ENCODE results near the gene XPC. TPM values are rescaled to one million over a fixed set of nuclear protein-coding genes. Genes with fewer than 3 reads are reported as not detected.
A peak's percentile ranks its signal among the peaks of the same experiment; 100 is the strongest.

Gene XPC
- total and polyA plus RNA-seq, 3 experiments from 2014 or later: 38.8 to 44.0 (median 38.9) TPM

DNA sequence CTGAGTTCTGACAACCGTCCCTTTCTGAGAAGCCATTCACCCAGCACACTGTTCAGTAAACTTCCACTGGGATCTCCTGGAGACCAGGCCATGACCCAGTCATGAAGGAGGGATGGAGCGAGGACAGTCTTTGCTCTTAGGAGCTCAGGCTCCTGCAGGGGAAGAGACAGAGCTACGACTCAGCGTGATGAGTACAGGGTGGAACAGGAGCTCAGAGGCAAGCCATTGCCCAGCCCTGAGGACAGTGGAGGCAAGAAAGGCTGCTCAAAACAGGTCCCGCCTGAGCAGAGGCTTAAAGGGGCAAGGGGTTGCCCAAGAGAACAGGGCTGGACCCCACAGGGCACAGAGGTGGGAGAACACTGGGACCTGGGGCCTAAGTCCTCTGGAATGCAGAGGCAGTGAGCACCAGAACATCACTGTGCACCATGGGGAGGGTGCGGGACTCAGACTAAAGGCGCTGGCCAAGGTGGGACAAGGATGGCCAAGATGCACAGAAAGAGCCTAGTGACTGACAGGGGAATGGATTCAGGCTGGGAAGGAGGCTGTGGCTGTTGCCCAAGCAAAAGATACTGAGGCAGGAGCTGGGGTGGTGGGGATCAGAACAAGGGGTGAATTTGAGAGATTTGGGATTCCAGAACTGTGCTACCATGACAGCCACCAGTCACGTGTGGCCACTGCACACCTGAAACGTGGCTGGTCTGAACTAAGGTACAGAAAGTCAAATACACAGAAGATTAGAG is 27.7 kb downstream of the XPC start:
- peak overlapping the region; percentile 56 to 88 (median 82) for H3K27ac Mint-ChIP-seq
- Histone ChIP-seq H3K4me1 (ENCODE audit: insufficient read depth, low read length) (peaks cover 1% of the 10 kb centered on the region), H3K4me3 (ENCODE audit: low read length) (no peak overlapping the region), H3K27ac (ENCODE audit: low read depth, low read length) (no peak overlapping the region), H3K36me3 (ENCODE audit: insufficient read depth, low read length) (peaks cover 32% of the 10 kb centered on the region), H3K27me3 (ENCODE audit: insufficient read depth, low read length, poor library complexity, severe bottlenecking) (no peaks in the 10 kb centered on the region), H3K9me3 (ENCODE audit: low read length) (no peaks in the 10 kb centered on the region)
- peaks cover 0 to 85% (median 19%) of the 10 kb centered on the region in 3 donors for H3K36me3 Mint-ChIP-seq
- no peak overlapping the region for H3K4me3 Mint-ChIP-seq
- H3K27me3 Mint-ChIP-seq: peaks cover 0 to 2% of the 10 kb centered on the region in 2 donors
- POLR2A ChIA-PET: no interaction called here
- peaks cover 10 to 18% (median 14%) of the 10 kb centered on the region in 3 donors for H3K4me1 Mint-ChIP-seq
- CTCF ChIA-PET: no interaction called here
- no peak for DNase-seq
- H3K9me3 Mint-ChIP-seq: no peaks in the 10 kb centered on the region

DNA sequence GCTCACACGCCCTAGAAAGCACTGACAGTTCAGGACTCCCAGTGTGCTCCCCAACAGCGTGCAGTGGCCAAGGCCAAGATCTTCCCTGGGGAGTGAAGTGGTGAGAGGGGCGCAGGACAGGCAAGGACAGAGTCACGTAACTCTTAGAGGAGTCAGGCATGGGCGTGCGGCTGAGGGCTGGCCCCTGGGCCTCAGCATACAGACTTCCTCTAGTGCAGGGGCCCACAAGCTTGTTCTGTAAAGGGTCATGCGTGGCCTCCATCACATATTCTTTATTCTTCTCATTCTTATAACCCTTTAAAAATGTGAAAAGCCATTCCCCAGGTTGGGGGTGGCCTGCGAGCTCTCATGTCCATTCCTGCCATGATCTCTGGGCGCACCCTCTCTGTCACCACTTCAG is 28.3 kb downstream of the XPC start:
- Histone ChIP-seq H3K36me3 (ENCODE audit: insufficient read depth, low read length) (peaks cover 36% of the 10 kb centered on the region), H3K4me1 (ENCODE audit: insufficient read depth, low read length) (peaks cover 7% of the 10 kb centered on the region), H3K9me3 (ENCODE audit: low read length) (no peaks in the 10 kb centered on the region), H3K4me3 (ENCODE audit: low read length) (no peak overlapping the region), H3K27me3 (ENCODE audit: insufficient read depth, low read length, poor library complexity, severe bottlenecking) (no peaks in the 10 kb centered on the region), H3K27ac (ENCODE audit: low read depth, low read length) (no peak overlapping the region)
- DNase-seq: no peak
- ChIA-PET POLR2A (no interaction called here), CTCF (no interaction called here)
- H3K27me3 Mint-ChIP-seq: peaks cover 0 to 2% of the 10 kb centered on the region in 2 donors
- H3K4me3 Mint-ChIP-seq: no peak overlapping the region
- H3K4me1 Mint-ChIP-seq: peaks cover 16 to 22% (median 17%) of the 10 kb centered on the region in 3 donors
- peak overlapping the region in 7 of 8 donors; percentile 56 to 88 (median 80) for H3K27ac Mint-ChIP-seq
- no peaks in the 10 kb centered on the region for H3K9me3 Mint-ChIP-seq
- peaks cover 0 to 89% (median 20%) of the 10 kb centered on the region in 3 donors for H3K36me3 Mint-ChIP-seq

DNA sequence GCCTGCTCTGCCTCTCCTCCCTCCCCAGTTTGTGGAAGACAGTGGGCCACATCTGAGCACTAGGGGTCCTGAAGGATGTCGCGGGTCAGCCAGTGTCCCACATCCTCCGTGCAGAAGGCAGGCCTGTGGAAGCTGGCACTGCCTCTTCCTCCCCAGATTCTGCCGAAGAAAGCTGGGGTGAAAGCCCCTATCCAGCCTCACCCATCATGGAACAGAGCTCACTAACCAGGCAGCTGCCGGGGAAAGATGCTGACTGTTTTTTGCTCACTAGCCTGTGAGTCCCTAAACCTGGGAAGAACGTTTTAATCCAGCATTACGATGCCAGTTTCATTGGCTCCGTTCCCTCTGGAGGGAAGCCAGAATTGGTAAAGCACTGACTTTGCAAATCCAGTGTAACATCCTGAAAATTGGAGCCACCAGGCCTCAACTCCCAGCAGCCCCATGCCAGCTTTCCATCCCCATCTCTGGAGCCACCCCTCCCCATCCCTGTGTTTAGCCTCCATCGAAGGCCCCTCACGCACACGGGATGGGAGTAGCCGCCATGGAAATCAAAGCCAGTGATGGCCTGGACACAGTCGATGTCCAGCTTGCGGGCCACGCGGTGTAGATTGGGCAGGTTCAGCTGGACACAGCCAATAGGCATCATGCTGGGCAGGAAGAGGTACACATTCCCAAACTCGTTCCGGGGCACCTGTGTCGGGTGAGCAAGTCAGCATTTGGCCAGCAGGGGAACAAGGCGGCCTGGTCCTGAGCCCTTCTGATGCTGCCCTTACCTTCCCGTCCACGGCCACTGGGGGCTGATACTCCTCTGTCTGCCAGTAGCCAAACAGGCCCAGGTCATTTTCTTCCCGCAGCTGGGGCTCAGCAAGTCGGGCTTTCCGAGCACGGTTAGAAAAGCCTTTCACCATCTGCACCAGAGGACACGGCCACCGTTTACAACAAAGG is 30.1 kb downstream of the XPC start:
- H3K27me3 ChIP-seq (ENCODE audit: insufficient read depth, low read length, poor library complexity, severe bottlenecking): no peaks in the 10 kb centered on the region
- POLR2A ChIA-PET: no interaction called here
- Mint-ChIP-seq H3K36me3 (peaks cover 0 to 79% (median 14%) of the 10 kb centered on the region in 3 donors), H3K9me3 (no peaks in the 10 kb centered on the region), H3K27ac (peak overlapping the region; percentile 73 to 100 (median 98)), H3K27me3 (peaks cover 0 to 2% of the 10 kb centered on the region in 2 donors), H3K4me1 (peaks cover 25 to 33% (median 31%) of the 10 kb centered on the region in 3 donors), H3K4me3 (no peak overlapping the region)
- CTCF ChIA-PET: no interaction called here
- no peaks in the 10 kb centered on the region for H3K9me3 ChIP-seq (ENCODE audit: low read length)
- no peak overlapping the region for H3K4me3 ChIP-seq (ENCODE audit: low read length)
- peaks cover 24% of the 10 kb centered on the region for H3K4me1 ChIP-seq (ENCODE audit: insufficient read depth, low read length)
- peaks cover 30% of the 10 kb centered on the region for H3K36me3 ChIP-seq (ENCODE audit: insufficient read depth, low read length)
- no peak overlapping the region for H3K27ac ChIP-seq (ENCODE audit: low read depth, low read length)
- peak in 1 of 5 donors; percentile 45 for DNase-seq

- no peak overlapping the region for H3K4me3 Mint-ChIP-seq
- ChIA-PET CTCF (interaction anchor here (1.0 kb wide), 1 partner anchor 31 kb away, joined by 3 read pairs; the partner anchor contains the start of genes LSM3 and XPC), POLR2A (no interaction called here)
- Histone ChIP-seq H3K4me3 (ENCODE audit: low read length) (no peak overlapping the region), H3K4me1 (ENCODE audit: insufficient read depth, low read length) (peaks cover 31% of the 10 kb centered on the region), H3K36me3 (ENCODE audit: insufficient read depth, low read length) (peaks cover 25% of the 10 kb centered on the region), H3K27ac (ENCODE audit: low read depth, low read length) (no peak overlapping the region), H3K27me3 (ENCODE audit: insufficient read depth, low read length, poor library complexity, severe bottlenecking) (no peaks in the 10 kb centered on the region), H3K9me3 (ENCODE audit: low read length) (no peaks in the 10 kb centered on the region)
- DNase-seq: peak in 1 of 5 donors; percentile 34
- peak overlapping the region; percentile 73 to 100 (median 100) for H3K27ac Mint-ChIP-seq
- H3K27me3 Mint-ChIP-seq: peaks cover 0 to 2% of the 10 kb centered on the region in 2 donors
- peaks cover 32 to 40% (median 38%) of the 10 kb centered on the region in 3 donors for H3K4me1 Mint-ChIP-seq
- peaks cover 0 to 74% (median 13%) of the 10 kb centered on the region in 3 donors for H3K36me3 Mint-ChIP-seq
- H3K9me3 Mint-ChIP-seq: no peaks in the 10 kb centered on the region
Observed at GRCh38 chr3:14147617-14148016, 30.8 kb downstream of the XPC start.

- DNase-seq: no peak
- no peaks in the 10 kb centered on the region for H3K9me3 Mint-ChIP-seq
- ChIA-PET POLR2A (no interaction called here), CTCF (interaction anchor here (0.8 to 1.0 kb wide), 2 partner anchors 31 to 122 kb away, joined by 3 read pairs; partner anchors contain the start of genes LSM3 and XPC)
- H3K9me3 ChIP-seq (ENCODE audit: low read length): no peaks in the 10 kb centered on the region
- H3K4me3 Mint-ChIP-seq: peak overlapping the region in 1 of 7 donors; percentile 26
- H3K36me3 Mint-ChIP-seq: peaks cover 0 to 74% (median 14%) of the 10 kb centered on the region in 3 donors
- peaks cover 38 to 46% (median 43%) of the 10 kb centered on the region in 3 donors for H3K4me1 Mint-ChIP-seq
- H3K27me3 Mint-ChIP-seq: peaks cover 0 to 2% of the 10 kb centered on the region in 2 donors
- peaks cover 20% of the 10 kb centered on the region for H3K36me3 ChIP-seq (ENCODE audit: insufficient read depth, low read length)
- peaks cover 36% of the 10 kb centered on the region for H3K4me1 ChIP-seq (ENCODE audit: insufficient read depth, low read length)
- no peak overlapping the region for H3K4me3 ChIP-seq (ENCODE audit: low read length)
- H3K27me3 ChIP-seq (ENCODE audit: insufficient read depth, low read length, poor library complexity, severe bottlenecking): no peaks in the 10 kb centered on the region
- H3K27ac ChIP-seq (ENCODE audit: low read depth, low read length): no peak overlapping the region
- H3K27ac Mint-ChIP-seq: peak overlapping the region; percentile 98 to 100 (median 100)
Observed at GRCh38 chr3:14147066-14147435, 31.4 kb downstream of the XPC start.

- Histone ChIP-seq H3K4me3 (ENCODE audit: low read length) (no peak overlapping the region), H3K4me1 (ENCODE audit: insufficient read depth, low read length) (peaks cover 41% of the 10 kb centered on the region), H3K27ac (ENCODE audit: low read depth, low read length) (no peak overlapping the region), H3K9me3 (ENCODE audit: low read length) (no peaks in the 10 kb centered on the region), H3K36me3 (ENCODE audit: insufficient read depth, low read length) (peaks cover 14% of the 10 kb centered on the region), H3K27me3 (ENCODE audit: insufficient read depth, low read length, poor library complexity, severe bottlenecking) (no peaks in the 10 kb centered on the region)
- H3K9me3 Mint-ChIP-seq: no peaks in the 10 kb centered on the region
- H3K27ac Mint-ChIP-seq: peak overlapping the region; percentile 98 to 100 (median 100)
- peaks cover 0 to 74% (median 18%) of the 10 kb centered on the region in 3 donors for H3K36me3 Mint-ChIP-seq
- peak in 1 of 5 donors; percentile 38 for DNase-seq
- POLR2A ChIA-PET: interaction anchor here (1.2 kb wide), 1 partner anchor 21 kb away, joined by 3 read pairs; no protein-coding TSS in a partner anchor
- peaks cover 43 to 51% (median 49%) of the 10 kb centered on the region in 3 donors for H3K4me1 Mint-ChIP-seq
- peaks cover 0 to 4% of the 10 kb centered on the region in 2 donors for H3K27me3 Mint-ChIP-seq
- CTCF ChIA-PET: interaction anchor here (0.8 to 4.4 kb wide), 5 partner anchors 20 to 122 kb away, joined by 3 to 24 read pairs (median 5); partner anchors contain the start of genes CHCHD4, LSM3, TMEM43 and XPC
- H3K4me3 Mint-ChIP-seq: no peak overlapping the region
Observed at GRCh38 chr3:14146381-14147065, 31.9 kb downstream of the XPC start.

- DNase-seq: peak in 1 of 5 donors; percentile 45
- Mint-ChIP-seq H3K4me3 (peak overlapping the region in 2 of 7 donors; percentile 24 to 41), H3K27ac (peak overlapping the region; percentile 98 to 100 (median 100)), H3K9me3 (no peaks in the 10 kb centered on the region), H3K4me1 (peaks cover 50 to 58% (median 56%) of the 10 kb centered on the region in 3 donors), H3K27me3 (peaks cover 0 to 4% of the 10 kb centered on the region in 2 donors), H3K36me3 (peaks cover 0 to 78% (median 16%) of the 10 kb centered on the region in 3 donors)
- Histone ChIP-seq H3K4me1 (ENCODE audit: insufficient read depth, low read length) (peaks cover 48% of the 10 kb centered on the region), H3K9me3 (ENCODE audit: low read length) (no peaks in the 10 kb centered on the region), H3K36me3 (ENCODE audit: insufficient read depth, low read length) (peaks cover 14% of the 10 kb centered on the region), H3K27me3 (ENCODE audit: insufficient read depth, low read length, poor library complexity, severe bottlenecking) (no peaks in the 10 kb centered on the region), H3K4me3 (ENCODE audit: low read length) (no peak overlapping the region), H3K27ac (ENCODE audit: low read depth, low read length) (peak overlapping the region; percentile 94)
- CTCF ChIA-PET: interaction anchor here (1.5 to 4.4 kb wide), 7 partner anchors 21 to 249 kb away, joined by 3 to 24 read pairs (median 5); partner anchors contain the start of genes CHCHD4, LSM3, TMEM43 and XPC
- POLR2A ChIA-PET: interaction anchor here (1.2 to 2.0 kb wide), 3 partner anchors 20 to 33 kb away, joined by 3 to 22 read pairs (median 9); partner anchors contain the start of genes LSM3 and XPC
Observed at GRCh38 chr3:14145670-14146380, 32.6 kb downstream of the XPC start.

All from CD8-positive, alpha-beta memory T cell (primary cell).